ENCODE data around the gene TSEN54.

GRCh38 chr17:75550139-75550465 lies 33.8 kb downstream of the TSEN54 start:
- TF ChIP-seq REST (IDR thresholded peaks at IDR 0.05; ENCODE audit: low read depth) (no peak), CTCF (IDR thresholded peaks at IDR 0.05 in 2 of 3, conservative IDR thresholded peaks at IDR 0.05 in 1 of 3; ENCODE audit: borderline replicate concordance in 1 of 3, insufficient read depth in 1 of 3, low read depth in 2 of 3, low read length in 2 of 3) (no peak), EZH2phosphoT487 (IDR thresholded peaks at IDR 0.05; ENCODE audit: borderline replicate concordance) (no peak), SIN3A (IDR thresholded peaks at IDR 0.05; ENCODE audit: low read depth) (no peak), SRF (IDR thresholded peaks at IDR 0.05; ENCODE audit: low read depth) (no peak), POLR2AphosphoS5 (IDR thresholded peaks at IDR 0.05; ENCODE audit: low read depth, low read length) (no peak), ZNF274 (IDR thresholded peaks at IDR 0.05; ENCODE audit: low read depth, low read length) (no peak), POLR2A (IDR thresholded peaks at IDR 0.05; ENCODE audit: borderline replicate concordance, extremely low read depth, insufficient read depth, insufficient read length) (no peak), SP1 (IDR thresholded peaks at IDR 0.05; ENCODE audit: low read depth) (no peak)
